ENCODE data around the gene CLMN.

DNA sequence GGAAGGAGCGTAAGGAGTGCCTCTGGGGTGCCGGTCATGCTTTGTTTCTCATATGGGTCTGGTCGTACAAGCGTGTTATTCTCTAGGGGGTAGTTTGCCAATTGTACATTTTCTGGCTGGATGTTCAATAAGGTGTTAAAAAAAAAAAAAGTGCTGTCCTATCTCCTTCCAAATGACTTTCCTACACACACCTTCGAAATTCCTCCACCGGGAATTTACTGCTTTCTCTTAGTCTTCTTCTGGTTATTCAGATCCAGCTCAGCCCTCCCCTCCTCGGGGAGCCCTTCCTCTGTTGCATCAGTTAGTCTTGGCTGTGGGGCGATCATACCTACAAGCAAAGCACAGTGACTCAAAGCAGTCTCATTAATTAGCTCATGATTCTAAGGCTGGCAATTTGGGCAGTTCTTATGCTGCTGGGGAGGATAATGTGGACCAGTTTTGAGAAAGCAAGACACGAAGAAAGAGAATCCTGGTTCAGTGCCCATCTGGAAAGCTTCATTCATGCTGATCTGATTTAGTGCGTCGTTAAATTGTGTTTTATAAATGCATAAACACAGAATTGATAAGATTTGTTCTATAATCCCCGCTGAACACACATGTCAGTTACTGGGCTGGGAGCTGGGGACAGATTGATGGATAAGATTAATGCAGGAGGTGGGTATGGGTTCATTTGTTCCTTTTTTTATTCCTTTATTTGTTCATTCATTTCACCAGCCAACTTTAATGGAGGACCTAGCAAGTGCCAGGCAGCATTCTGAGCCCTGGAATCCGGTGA lies 9.2 kb upstream of the CLMN start:
- TF ChIP-seq, protein P1, sequence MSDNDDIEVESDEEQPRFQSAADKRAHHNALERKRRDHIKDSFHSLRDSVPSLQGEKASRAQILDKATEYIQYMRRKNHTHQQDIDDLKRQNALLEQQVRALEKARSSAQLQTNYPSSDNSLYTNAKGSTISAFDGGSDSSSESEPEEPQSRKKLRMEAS (IDR thresholded peaks at IDR 0.05), result no peak
- TF ChIP-seq, protein P2, sequence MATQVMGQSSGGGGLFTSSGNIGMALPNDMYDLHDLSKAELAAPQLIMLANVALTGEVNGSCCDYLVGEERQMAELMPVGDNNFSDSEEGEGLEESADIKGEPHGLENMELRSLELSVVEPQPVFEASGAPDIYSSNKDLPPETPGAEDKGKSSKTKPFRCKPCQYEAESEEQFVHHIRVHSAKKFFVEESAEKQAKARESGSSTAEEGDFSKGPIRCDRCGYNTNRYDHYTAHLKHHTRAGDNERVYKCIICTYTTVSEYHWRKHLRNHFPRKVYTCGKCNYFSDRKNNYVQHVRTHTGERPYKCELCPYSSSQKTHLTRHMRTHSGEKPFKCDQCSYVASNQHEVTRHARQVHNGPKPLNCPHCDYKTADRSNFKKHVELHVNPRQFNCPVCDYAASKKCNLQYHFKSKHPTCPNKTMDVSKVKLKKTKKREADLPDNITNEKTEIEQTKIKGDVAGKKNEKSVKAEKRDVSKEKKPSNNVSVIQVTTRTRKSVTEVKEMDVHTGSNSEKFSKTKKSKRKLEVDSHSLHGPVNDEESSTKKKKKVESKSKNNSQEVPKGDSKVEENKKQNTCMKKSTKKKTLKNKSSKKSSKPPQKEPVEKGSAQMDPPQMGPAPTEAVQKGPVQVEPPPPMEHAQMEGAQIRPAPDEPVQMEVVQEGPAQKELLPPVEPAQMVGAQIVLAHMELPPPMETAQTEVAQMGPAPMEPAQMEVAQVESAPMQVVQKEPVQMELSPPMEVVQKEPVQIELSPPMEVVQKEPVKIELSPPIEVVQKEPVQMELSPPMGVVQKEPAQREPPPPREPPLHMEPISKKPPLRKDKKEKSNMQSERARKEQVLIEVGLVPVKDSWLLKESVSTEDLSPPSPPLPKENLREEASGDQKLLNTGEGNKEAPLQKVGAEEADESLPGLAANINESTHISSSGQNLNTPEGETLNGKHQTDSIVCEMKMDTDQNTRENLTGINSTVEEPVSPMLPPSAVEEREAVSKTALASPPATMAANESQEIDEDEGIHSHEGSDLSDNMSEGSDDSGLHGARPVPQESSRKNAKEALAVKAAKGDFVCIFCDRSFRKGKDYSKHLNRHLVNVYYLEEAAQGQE (IDR thresholded peaks at IDR 0.05; ENCODE audit: low read depth), result no peak
- TF ChIP-seq ZNF274 (IDR thresholded peaks at IDR 0.05; ENCODE audit: low read depth, low read length) (no peak), EZH2 (IDR thresholded peaks at IDR 0.05) (no peak), FOSL1 (IDR thresholded peaks at IDR 0.05; ENCODE audit: low read depth) (no peak), POLR2A (IDR thresholded peaks at IDR 0.05; ENCODE audit: borderline replicate concordance, extremely low read depth, insufficient read depth, insufficient read length) (no peak), ELF1 (IDR thresholded peaks at IDR 0.05; ENCODE audit: borderline replicate concordance, low read depth) (no peak), EGR1 (IDR thresholded peaks at IDR 0.05; ENCODE audit: low read depth) (no peak), EZH2phosphoT487 (IDR thresholded peaks at IDR 0.05; ENCODE audit: borderline replicate concordance) (no peak), POLR2AphosphoS5 (IDR thresholded peaks at IDR 0.05; ENCODE audit: low read depth, low read length) (no peak)
- TF ChIP-seq, protein P3, sequence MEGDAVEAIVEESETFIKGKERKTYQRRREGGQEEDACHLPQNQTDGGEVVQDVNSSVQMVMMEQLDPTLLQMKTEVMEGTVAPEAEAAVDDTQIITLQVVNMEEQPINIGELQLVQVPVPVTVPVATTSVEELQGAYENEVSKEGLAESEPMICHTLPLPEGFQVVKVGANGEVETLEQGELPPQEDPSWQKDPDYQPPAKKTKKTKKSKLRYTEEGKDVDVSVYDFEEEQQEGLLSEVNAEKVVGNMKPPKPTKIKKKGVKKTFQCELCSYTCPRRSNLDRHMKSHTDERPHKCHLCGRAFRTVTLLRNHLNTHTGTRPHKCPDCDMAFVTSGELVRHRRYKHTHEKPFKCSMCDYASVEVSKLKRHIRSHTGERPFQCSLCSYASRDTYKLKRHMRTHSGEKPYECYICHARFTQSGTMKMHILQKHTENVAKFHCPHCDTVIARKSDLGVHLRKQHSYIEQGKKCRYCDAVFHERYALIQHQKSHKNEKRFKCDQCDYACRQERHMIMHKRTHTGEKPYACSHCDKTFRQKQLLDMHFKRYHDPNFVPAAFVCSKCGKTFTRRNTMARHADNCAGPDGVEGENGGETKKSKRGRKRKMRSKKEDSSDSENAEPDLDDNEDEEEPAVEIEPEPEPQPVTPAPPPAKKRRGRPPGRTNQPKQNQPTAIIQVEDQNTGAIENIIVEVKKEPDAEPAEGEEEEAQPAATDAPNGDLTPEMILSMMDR (IDR thresholded peaks at IDR 0.05 in 2 of 3, conservative IDR thresholded peaks at IDR 0.05 in 1 of 3; ENCODE audit: borderline replicate concordance in 1 of 3, insufficient read depth in 1 of 3, low read depth in 2 of 3, low read length in 2 of 3), result no peak
